T-helper 17 cell (primary cell): Measurements from ENCODE around the gene ANKS1A. TPM values are rescaled to one million over a fixed set of nuclear protein-coding genes. Genes with fewer than 3 reads are reported as not detected.

Source experiments
- ATAC-seq: fragments of 150-1000 bp; cut with Tn5 transposase; 2 replicates; pipeline ENCODE4 v1.10.0; 2021; ENCODE audit warnings: mild to moderate bottlenecking, moderate library complexity
- DNase-seq, 3 donors: peaks; one replicate each; pipeline versions ENCODE4 v3.0.0 to v3.0.0-alpha.2; 2020 to 2021
- H3K9me3 ChIP-seq: one replicate; pipeline ENCODE4 v1.7.0; 2013; ENCODE audit warnings: low read length, mild to moderate bottlenecking; ENCODE audit not compliant: control insufficient read depth, poor library complexity, severe bottlenecking
- H3K27ac Mint-ChIP-seq: one replicate; pipeline ENCODE4 v1.8.0; 2022; ENCODE audit warnings: mild to moderate bottlenecking, moderate library complexity, mixed read lengths
- H3K27me3 Mint-ChIP-seq: one replicate; pipeline ENCODE4 v1.8.0; 2022; ENCODE audit warnings: mixed read lengths
- H3K36me3 Mint-ChIP-seq: one replicate; pipeline ENCODE4 v1.8.0; 2022; ENCODE audit warnings: low read depth, mixed read lengths
- H3K4me1 Mint-ChIP-seq: one replicate; pipeline ENCODE4 v1.8.0; 2022; ENCODE audit warnings: mild to moderate bottlenecking, mixed read lengths
- H3K4me3 Mint-ChIP-seq: one replicate; pipeline ENCODE4 v1.8.0; 2022; ENCODE audit warnings: mild to moderate bottlenecking, moderate library complexity, mixed read lengths
- total RNA-seq, 4 donors: library from RNA in 2 of 4; stranded (reverse) in 2 of 4; gene quantifications; one replicate each; pipeline ENCODE4 v1.2.3 and lab custom pipeline; 2022 to 2026

Gene ANKS1A
- total RNA-seq, 2 donors from 2014 or later = 9.6 to 10.0 TPM

DNA sequence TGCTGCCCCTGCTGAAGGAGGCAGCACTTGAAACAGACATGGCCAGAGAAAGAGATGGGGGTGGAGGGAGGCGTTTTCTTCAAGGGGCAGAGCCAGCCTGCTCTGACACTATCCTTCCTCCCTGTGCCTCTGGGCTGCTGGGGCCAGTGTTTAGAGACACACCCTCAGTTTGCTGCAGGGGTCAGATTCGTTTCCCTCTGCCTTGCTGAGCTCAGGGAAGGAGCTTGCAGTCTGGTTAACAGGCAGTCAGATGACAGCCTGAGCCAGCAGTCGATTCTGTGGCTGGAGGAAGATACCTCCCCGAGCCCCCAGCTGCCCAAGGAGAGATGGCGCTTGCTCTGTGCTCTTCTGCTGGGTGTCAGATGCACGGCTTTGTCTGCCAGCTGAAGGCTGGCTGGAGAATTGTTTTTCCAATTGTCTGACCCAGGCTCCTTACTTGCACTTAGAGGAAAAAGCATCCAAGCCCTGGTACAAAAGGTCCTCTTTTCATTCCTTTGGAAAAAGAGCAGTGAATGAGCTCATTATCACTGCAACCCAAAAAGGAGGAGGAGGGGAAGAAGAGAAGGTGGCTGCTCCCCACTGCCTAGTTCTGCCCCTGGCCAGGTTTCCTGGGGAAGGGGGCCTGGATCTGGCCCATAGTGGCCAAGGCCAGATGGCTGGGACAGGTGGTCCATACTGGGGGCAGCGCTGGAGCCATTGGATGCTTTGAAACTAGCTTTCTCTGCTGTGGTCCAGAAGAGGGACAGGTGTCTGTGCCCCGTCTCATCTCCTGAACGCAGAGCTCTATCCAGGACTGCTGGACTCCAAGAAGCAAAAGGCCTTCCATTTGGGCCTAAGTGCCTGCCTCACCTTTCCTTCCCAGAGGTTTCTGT, 163.9 kb downstream of the ANKS1A start:
- no peak for ATAC-seq
- H3K4me3 Mint-ChIP-seq = no peak overlapping the region
- H3K4me1 Mint-ChIP-seq = peaks cover 3% of the 10 kb centered on the region
- no peak overlapping the region for H3K27ac Mint-ChIP-seq
- H3K36me3 Mint-ChIP-seq = no peaks in the 10 kb centered on the region
- no peak for DNase-seq
- no peaks in the 10 kb centered on the region for H3K27me3 Mint-ChIP-seq
- H3K9me3 ChIP-seq = no peaks in the 10 kb centered on the region

DNA sequence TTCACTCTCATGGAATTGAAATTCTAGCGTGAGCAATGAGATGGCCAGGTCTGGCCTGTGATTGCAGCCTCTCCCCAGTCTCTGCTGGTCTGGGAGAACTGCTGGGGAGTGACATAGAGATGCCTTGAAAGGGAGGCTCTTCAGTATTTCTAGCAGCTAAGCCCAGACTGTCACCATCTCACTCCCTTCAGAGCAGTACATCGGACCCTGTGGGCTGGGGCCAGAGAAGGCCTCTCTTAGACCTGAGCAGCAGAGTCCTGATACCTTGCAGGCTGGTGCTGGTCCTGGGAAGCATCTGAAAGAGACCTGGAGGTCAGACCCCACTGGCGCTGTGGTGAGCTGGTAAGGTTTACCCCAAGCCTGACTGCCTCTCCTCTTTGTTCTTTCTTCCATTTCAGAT, 164.6 kb downstream of the ANKS1A start:
- no peak overlapping the region for H3K4me3 Mint-ChIP-seq
- H3K4me1 Mint-ChIP-seq = peaks cover 2% of the 10 kb centered on the region
- H3K9me3 ChIP-seq = no peaks in the 10 kb centered on the region
- H3K36me3 Mint-ChIP-seq = peaks cover 2% of the 10 kb centered on the region
- DNase-seq (no peak), ATAC-seq (no peak)
- no peaks in the 10 kb centered on the region for H3K27me3 Mint-ChIP-seq
- H3K27ac Mint-ChIP-seq = no peak overlapping the region

DNA sequence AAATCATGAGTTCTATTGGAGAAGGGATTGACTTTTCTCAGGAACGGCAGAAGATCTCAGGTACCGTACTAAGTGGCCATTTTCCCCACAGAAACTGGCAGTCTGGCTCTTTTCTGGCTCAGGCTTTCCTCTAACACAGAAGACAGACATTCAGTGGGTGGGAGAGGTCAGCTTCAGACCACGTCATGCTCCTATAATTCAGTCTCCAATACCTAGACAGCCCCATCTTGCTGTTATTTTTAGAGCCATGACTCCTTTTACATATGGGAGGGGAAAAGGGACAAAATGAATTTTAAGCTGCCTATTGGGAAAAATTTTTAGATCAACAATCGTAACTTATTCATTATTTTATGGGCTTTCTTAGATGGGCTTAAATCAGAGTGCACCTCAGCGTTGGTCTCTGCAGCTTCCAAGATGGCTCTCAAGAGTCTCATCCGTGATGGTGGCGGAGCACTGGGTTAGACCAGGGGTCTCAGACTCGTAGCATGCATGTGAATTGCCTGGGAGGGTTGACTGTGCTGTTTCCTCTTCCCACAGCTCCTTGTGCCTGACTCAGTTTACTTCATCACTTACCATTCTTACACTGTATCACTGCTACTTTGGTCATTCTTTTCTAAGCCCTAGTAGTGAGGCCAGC, 165.2 kb downstream of the ANKS1A start:
- no peaks in the 10 kb centered on the region for H3K27me3 Mint-ChIP-seq
- DNase-seq (no peak), ATAC-seq (no peak)
- no peak overlapping the region for H3K27ac Mint-ChIP-seq
- H3K4me3 Mint-ChIP-seq = no peak overlapping the region
- H3K9me3 ChIP-seq = no peaks in the 10 kb centered on the region
- peaks cover 2% of the 10 kb centered on the region for H3K36me3 Mint-ChIP-seq
- peaks cover 3% of the 10 kb centered on the region for H3K4me1 Mint-ChIP-seq

DNA sequence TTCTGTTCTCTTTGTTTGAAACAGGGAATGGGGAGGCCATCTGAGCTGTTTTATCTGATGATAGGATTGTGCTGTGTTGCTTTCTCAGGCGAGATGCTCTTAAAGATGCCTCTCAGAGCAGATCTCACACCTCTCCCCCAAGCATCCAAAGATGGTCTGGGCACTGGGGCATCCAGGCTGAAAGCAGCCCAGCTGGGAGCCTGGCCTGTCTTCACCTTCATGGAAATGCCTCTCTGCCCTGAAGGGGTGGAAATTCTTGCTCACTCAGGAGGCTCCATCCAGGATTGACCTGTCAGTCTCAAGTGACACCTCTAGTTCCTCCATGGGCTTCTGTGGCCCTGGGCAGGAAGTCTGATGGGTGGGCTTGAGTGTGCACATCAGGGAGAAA, 165.7 kb downstream of the ANKS1A start:
- Mint-ChIP-seq H3K27me3 (no peaks in the 10 kb centered on the region), H3K36me3 (peaks cover 2% of the 10 kb centered on the region), H3K4me1 (peaks cover 3% of the 10 kb centered on the region), H3K4me3 (no peak overlapping the region), H3K27ac (no peak overlapping the region)
- no peak for ATAC-seq
- H3K9me3 ChIP-seq = no peaks in the 10 kb centered on the region
- no peak for DNase-seq

DNA sequence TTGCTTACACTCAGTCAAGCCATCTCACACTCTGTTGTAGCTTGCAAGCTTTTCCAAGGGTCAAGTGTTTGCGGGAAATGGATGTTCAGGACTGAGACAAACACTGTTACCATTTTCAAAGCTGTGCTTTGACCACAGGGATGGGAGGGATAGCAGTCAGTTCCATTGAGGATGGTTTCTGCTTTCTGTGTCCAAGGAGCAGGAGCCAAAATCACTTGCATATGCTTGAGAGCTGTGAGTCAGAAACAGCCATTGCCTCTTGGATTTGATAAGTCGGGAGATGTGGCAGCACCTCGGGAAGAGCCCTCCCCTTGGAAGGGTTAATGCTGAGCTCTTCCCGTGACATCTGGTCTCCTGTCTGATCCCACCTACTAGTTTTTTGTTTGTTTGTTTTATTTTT, 166.8 kb downstream of the ANKS1A start:
- Mint-ChIP-seq H3K4me1 (peaks cover 3% of the 10 kb centered on the region), H3K36me3 (peaks cover 2% of the 10 kb centered on the region), H3K27ac (no peak overlapping the region), H3K27me3 (no peaks in the 10 kb centered on the region), H3K4me3 (no peak overlapping the region)
- DNase-seq (no peak), ATAC-seq (no peak)
- no peaks in the 10 kb centered on the region for H3K9me3 ChIP-seq

DNA sequence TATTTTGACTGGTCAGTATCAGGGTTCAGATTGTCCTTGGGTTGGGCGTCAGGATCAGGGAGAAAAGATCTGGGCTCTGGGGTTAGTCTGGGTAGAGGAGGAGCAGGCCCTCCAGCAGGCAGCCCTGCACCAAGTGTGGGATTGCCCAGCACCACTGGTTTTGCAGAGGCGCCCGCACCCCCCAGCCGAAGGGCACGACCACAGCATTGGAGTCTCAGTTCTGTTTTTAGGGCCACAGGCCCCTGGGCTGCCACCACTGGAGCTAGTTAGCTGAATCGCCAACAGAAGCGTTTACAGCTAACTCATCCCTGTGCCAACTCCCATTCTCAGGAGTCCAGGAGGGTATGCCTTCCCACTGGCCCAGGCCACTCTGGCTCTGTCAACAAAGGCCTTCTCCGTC, 167.9 kb downstream of the ANKS1A start:
- no peak overlapping the region for H3K4me3 Mint-ChIP-seq
- no peak overlapping the region for H3K27ac Mint-ChIP-seq

DNA sequence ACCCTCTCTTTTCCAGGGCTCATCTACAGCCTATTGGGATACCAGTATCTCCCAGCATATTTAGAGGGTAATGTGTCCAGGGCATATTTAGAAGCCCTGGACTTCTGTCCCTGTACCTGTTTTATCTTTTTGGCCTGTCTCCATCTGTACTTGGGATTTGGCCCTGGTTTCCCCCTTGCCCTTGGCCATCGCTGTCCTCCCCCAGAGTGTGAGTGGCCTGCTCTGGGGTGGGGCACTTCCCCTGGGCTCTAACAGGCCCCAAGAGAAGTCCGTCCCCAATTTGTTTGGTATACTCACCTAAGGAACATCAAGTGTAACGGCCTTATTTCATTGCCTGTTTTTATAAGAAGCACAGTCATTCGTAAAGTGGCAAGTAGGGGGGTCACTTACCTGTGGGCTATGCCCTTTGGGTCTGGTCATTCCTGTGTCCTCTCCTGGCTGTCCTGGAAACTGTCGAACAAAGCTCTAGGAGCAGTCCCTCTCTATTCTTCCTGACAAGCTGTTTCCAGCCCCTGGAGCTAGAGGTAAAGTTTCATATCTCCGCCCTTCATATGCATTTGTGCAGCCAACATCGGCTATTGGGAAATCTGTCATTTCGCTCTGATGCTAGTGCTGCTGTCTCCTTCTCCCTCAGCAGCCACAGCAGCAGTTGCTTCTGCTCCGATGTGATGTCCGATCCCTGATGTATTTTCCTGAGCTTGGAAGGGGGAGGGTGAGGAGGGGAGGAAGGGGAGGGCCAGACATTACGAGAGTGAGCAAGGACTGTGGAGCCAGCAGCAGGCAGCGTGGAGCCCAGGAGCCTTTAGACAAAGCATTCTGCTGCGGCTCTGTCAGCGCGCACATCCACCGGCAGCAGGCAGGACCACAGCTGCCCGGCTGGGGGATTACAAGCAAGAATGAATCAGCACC, 168.6 kb downstream of the ANKS1A start:
- ATAC-seq (no peak), DNase-seq (no peak)
- peaks cover 2% of the 10 kb centered on the region for H3K36me3 Mint-ChIP-seq
- H3K9me3 ChIP-seq = no peaks in the 10 kb centered on the region
- H3K27me3 Mint-ChIP-seq = no peaks in the 10 kb centered on the region
- peaks cover 3% of the 10 kb centered on the region for H3K4me1 Mint-ChIP-seq
- no peak overlapping the region for H3K4me3 Mint-ChIP-seq
- H3K27ac Mint-ChIP-seq = no peak overlapping the region

More for the DNA sequence above, 167.9 kb downstream of the ANKS1A start:
- Mint-ChIP-seq H3K4me1 (peaks cover 3% of the 10 kb centered on the region), H3K27me3 (no peaks in the 10 kb centered on the region), H3K36me3 (peaks cover 2% of the 10 kb centered on the region)
- DNase-seq = no peak
- H3K9me3 ChIP-seq = no peaks in the 10 kb centered on the region
- no peak for ATAC-seq

DNA sequence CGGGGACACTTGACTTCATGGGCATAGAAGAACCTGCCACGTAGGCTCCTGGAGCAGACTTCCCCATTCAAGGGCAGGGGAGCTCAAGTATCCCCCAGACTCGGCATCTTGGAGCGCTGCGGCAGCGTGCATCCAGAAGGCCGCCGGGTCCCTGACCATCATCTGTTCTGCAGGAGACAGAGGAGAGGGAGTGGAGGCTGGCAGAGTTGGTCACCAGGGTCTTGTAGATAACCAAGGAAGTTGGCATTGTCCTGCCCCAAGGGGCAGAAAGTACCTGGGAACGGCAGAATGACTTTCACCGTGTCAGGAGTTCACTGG, 169.3 kb downstream of the ANKS1A start:
- no peaks in the 10 kb centered on the region for H3K9me3 ChIP-seq
- Mint-ChIP-seq H3K4me3 (no peak overlapping the region), H3K27me3 (no peaks in the 10 kb centered on the region), H3K4me1 (peaks cover 3% of the 10 kb centered on the region), H3K36me3 (peaks cover 2% of the 10 kb centered on the region), H3K27ac (no peak overlapping the region)
- no peak for ATAC-seq
- no peak for DNase-seq

DNA sequence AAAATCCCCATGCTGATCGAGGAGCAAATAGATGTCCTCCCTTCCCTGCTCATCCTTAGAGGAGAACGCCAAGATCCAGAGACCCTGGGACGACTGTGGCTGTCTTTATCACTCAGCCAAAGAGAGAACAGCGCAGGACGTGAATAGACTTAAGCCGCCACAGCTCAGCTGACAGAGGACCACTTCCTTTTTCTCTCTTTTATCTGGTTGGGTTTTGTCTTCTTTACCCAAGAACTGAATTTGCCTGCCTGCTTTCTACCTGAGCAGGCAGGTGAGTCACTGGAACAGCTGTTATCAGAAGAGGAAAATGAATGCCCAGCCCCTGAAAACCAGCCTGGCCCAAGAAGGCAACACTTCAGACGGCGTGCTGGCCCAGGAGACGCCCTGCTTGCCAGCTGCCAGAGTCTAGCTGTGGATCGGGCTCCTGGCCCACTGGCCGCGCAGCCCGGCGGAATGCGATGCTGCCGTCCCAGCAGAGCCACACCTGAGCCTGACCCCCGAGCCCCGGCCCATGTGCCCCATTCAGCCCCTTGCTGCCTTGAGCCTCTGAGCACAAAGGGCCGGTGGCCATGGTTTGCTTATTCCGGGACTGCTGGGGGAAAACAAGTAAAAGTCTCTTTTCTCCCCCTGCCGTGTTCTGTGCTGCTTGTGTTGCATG, 169.9 kb downstream of the ANKS1A start:
- H3K9me3 ChIP-seq = no peaks in the 10 kb centered on the region
- Mint-ChIP-seq H3K36me3 (peaks cover 2% of the 10 kb centered on the region), H3K27me3 (no peaks in the 10 kb centered on the region), H3K27ac (no peak overlapping the region), H3K4me3 (no peak overlapping the region), H3K4me1 (peaks cover 3% of the 10 kb centered on the region)
- DNase-seq (no peak), ATAC-seq (no peak)

DNA sequence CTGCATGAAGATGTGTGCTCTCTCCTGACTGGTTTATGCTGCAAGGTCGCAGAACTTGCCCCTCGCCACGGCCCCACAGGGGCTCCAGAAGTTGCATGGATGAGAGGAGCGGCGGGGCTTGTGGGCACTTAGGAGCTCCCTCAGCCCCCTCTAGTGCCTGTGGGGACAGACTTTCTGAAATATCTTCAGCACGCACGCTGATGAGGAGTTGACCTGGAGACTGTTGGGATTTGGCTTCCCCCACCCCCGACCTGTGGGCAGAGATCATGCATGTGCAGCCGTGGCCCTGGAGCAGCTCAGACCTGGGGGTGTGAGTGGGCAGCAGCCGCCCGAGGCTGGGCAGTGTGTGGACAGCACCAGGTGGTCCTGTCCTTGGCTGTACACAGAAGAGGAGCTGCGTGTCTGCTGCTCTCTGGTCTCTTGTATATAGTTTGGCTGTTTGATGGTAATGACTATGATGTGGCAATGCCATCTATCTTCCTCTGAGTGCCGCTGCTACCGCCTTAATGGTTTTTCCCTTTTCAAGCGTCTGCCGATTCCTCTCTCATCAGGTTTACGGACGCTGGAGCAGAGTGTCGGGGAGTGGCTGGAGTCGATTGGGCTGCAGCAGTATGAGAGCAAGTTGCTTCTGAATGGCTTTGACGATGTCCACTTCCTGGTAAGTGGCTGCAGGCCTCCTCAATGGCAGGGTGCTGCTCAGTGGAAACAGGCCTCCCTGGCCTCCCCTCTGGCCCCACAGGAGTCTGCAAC, 170.7 kb downstream of the ANKS1A start:
- no peak overlapping the region for H3K27ac Mint-ChIP-seq
- no peaks in the 10 kb centered on the region for H3K27me3 Mint-ChIP-seq
- peaks cover 3% of the 10 kb centered on the region for H3K4me1 Mint-ChIP-seq
- no peaks in the 10 kb centered on the region for H3K9me3 ChIP-seq
- ATAC-seq = no peak
- peaks cover 2% of the 10 kb centered on the region for H3K36me3 Mint-ChIP-seq
- DNase-seq = no peak
- no peak overlapping the region for H3K4me3 Mint-ChIP-seq

DNA sequence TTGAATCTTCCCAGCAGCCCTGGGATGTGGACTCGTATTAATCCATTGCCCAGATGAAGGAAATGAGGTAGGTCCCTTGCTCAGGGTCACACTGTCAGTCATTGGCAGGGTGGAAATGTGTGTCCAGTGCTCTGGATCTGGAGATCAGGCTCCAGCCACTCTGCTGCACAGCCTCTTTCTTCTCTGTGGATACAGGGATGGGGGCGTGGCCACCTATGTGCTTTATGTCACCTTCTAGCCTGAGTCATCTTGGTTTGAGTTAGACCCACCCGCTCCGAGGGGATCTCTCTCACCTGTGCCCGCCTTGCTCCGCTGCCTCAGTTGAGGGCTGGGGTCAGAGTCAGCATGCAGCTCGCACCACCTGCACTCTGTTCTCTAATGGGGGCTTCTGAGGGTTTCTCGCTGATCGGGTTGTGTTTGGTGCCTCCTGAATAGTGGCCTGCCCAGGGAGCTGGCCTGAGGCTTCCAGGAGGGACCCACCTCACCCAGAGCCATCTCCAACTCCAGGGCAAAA, 172.1 kb downstream of the ANKS1A start:
- Mint-ChIP-seq H3K27me3 (no peaks in the 10 kb centered on the region), H3K36me3 (peaks cover 2% of the 10 kb centered on the region), H3K27ac (no peak overlapping the region), H3K4me3 (no peak overlapping the region), H3K4me1 (peaks cover 3% of the 10 kb centered on the region)
- H3K9me3 ChIP-seq = no peaks in the 10 kb centered on the region
- DNase-seq = no peak
- ATAC-seq = no peak

DNA sequence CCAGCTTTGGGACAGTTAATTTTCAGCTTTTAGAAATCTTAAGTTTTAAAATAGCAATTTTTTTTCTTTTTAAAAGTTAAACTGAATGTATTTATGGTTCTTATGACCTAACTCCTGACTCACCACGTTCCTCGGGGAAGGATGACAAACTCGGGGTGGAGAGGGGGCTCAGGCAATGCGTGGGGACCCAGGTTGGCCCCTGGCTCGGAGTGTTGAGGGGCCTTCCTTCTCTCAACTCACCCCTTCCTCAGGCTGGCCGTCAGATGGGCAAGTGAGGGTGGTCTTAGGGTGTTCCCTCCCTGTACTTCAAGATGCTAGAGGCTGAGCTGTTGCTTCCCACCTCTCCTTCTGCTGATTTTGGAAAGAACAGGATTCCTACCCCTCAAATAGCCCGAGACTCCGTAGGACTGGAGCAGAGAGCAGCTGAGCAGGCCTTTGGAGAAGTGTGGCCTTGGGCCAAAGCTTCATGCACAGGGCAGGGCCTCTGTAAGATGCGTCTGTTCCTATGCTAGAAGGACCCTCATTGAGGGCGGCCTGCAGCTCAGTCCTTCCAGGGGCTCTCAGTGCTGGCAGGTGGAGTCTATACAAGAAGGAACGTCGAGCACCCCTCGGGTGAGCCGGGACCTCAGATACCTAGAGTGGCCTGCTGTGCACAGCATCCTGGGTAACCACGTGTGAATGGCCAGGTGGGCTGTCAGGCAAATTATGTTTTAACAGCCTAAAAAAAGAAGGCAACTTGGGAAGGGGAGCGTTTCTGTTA, 172.8 kb downstream of the ANKS1A start:
- peaks cover 2% of the 10 kb centered on the region for H3K36me3 Mint-ChIP-seq

More for the DNA sequence above, 172.8 kb downstream of the ANKS1A start:
- Mint-ChIP-seq H3K27me3 (no peaks in the 10 kb centered on the region), H3K4me1 (peaks cover 3% of the 10 kb centered on the region), H3K4me3 (no peak overlapping the region), H3K27ac (no peak overlapping the region)
- ATAC-seq (no peak), DNase-seq (no peak)
- no peaks in the 10 kb centered on the region for H3K9me3 ChIP-seq
